HG02678 (cell line): Measurements from ENCODE around the gene NUP93.
"Not testable (repeated sequence)": the region's sequence is repeated elsewhere in the genome, so short reads cannot be mapped to it uniquely, and the experiment has no call there.

Source experiments
- ATAC-seq: cut with Tn5 transposase; IDR thresholded peaks from one replicate; pipeline ENCODE4 v1.9.1; 2021; ENCODE audit warnings: mild to moderate bottlenecking, moderate library complexity; ENCODE audit not compliant: unreplicated experiment

NUP93 gene

DNA sequence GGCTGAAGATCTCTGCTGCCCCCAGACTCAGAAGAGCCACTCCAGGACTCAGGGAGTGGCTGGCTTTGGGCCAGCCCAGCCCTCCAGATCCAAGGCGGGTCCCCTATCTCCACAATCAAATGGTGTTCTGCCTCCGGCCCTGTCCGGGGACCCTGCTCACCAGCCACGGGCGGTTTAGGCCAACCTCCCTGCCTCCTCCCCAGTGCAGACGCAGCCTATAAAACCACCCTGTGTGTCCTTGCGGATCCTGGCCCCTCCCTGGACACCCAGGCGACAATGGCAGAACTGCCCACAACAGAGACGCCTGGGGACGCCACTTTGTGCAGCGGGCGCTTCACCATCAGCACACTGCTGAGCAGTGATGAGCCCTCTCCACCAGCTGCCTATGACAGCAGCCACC lies 135.0 kb downstream of the NUP93 start, which contains the start of gene SLC12A3:
TSS of gene SLC12A3 (plus strand) at position 248 of the 400 bp plus-strand sequence. CDS start at position 277, 29 bp downstream.
- no peak for ATAC-seq

DNA sequence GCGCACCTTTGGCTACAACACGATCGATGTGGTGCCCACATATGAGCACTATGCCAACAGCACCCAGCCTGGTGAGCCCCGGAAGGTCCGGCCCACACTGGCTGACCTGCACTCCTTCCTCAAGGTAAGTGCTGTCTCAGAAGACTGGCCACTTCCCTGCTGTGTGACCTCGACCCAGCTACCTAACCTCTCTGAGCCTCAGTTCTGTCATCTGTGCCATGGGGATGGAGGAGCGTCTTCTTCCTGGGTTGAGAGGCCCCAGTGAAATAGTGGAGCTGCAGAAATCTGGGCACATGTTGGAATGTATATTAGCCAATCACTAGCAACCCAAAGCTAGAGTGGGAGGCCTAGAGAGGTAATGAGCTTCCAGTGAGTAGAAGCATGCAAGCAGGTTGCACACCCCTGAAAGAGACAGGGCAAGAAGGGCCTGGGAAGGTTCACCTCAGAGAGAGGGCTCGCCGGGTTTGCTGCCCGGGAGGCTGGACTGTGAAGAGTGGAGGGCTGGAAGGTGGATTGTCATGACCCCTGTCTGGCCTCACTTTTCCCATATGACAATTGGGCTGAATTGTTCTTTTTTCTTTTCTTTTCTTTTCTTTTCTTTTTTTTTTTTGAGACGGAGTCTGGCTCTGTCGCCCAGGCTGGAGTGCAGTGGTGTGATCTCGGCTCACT lies 135.6 kb downstream of the NUP93 start:
- ATAC-seq, result no peak

DNA sequence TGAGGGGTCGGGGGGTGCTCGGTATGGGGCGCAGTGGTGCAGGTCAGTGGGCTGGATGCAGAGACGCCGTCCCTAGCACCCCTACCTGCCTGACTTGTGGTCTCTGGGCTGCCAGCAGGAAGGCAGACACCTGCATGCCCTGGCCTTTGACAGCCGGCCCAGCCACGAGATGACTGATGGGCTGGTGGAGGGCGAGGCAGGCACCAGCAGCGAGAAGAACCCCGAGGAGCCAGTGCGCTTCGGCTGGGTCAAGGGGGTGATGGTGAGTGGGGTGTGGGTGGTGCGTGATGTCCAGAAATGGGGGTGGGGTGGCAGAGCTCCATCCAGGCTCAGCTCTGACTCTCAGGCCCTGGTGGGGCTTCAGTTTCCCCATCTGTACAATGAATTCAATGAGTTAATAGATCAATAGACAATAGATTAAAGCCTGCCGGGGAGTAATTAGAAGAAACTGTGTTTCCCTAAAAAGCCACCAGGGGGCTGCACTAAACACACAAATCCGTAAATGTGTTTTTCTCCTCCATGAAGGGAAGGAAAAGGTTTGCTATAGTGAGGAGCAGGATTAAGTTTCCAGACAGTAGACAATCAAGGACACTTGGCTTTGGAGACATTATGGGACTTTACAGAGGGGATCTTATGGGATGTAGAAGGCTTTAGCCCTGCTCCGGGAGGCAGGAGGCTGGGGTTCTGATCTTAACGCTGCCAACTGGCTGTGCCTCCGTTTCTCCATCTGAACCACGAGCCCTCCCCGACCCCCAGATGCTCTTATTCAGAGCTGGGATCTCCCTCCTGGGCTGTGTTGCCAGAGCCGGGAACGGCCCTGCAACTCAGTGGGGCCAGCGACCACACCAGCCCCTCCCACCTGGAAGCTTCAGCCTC lies 137.3 kb downstream of the NUP93 start:
- no peak for ATAC-seq

DNA sequence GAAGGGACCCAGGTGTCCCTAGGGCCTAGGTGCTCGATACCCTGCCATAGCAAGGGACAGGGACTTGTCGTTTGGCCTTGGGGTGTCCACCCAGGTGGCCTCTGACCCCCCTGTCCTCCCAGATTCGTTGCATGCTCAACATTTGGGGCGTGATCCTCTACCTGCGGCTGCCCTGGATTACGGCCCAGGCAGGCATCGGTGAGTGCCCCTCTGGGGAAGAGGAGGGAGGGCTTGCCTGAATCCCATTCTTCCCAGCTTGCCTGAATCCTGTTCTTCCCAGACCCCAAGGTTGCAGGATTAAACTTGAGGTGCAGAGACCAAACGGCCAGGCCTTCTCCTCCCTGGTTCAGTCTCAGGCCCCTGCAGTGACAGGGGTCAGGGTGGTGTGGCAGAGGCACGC lies 138.2 kb downstream of the NUP93 start:
- no peak for ATAC-seq

DNA sequence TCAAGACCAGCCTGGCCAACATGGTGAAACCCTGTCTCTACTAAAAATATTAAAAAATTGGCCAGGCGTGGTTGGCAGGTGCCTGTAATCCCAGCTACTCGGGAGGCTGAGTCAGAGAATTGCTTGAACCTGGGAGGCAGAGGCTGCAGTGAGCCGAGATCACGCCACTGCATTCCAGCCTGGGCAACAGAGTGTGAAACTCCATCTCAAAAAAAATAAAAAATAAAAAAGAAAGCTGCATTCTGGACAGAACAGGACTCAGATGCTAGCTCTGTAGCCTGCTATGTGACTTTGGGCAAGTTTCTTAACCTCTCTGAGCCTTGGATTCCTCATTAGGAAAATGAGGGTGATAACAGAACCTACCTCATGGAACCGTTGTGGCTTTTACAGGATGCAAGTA lies 138.8 kb downstream of the NUP93 start:
- ATAC-seq, result not testable (repeated sequence)

GRCh38 chr16:56869513-56870275 lies 139.8 kb downstream of the NUP93 start:
- ATAC-seq, result no peak

DNA sequence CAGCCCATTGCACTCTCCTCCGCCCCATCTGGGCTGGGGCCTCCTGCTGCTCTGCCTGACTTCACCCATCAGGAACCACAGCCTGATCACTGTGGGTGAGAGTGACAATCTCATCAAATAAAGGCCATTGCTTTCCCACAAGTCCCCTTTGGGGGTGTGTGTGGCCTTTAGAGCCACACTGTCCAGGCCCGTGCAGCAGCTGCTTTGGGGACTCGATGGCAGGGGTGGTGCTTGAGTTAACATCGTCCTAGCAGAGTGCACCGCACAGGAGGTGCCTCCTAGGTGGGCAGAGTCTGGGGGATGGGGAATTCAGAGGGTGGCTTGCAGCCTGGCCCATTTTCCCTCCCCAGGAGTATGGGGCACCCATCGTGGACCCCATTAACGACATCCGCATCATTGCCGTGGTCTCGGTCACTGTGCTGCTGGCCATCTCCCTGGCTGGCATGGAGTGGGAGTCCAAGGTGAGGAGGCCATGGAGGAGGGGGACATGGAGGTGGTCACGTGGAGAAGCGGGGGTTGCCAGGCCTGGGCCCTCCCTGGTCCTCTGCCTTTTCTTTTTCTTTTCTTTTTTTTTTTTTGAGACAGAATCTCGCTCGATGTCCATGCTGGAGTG lies 140.5 kb downstream of the NUP93 start:
- ATAC-seq, result no peak

- peak; percentile 55 for ATAC-seq
These were observed 141.3 kb downstream of the NUP93 start for GRCh38 chr16:56871172-56871593.

- no peak for ATAC-seq
These were observed 143.0 kb downstream of the NUP93 start for GRCh38 chr16:56872863-56873391.

DNA sequence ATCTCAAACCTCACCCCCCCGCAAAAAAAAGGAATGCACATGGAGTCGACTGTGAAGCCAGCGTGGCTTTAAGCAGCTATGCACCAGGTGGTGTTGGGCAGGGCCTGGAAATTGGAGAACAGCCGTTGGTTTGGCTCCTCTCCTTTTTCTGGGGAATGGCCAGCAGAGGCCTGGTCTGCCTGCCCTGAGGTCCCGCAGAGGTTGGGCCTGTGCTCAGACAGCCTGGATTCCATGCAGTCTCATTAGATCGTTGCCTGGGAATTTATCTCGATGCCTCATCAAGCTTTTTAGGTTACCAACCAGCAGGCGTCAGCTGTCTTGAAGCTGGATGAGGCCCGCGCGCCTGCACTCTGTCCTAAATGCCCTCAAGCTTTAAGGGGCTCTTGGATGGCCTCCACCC lies 144.9 kb downstream of the NUP93 start:
- no peak for ATAC-seq

DNA sequence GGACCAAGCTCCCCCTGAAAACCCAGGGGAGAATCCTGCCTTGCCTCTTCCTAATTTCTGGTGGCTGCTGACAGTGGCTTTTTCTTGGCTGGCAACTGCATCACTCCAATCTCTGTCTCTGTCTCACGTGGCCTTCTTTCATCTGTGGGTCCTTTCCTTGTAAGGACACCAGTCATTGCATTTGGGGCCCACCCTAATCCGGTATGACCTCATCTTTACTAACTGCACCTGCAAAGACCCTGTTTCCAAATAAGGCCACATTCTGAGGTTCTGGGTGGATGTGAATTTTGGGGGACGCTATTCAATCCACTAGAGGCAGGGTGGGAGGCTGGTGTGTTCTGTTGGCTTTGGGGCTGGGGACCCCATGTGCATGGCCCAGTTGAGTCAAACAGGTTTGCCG lies 146.1 kb downstream of the NUP93 start:
- no peak for ATAC-seq

DNA sequence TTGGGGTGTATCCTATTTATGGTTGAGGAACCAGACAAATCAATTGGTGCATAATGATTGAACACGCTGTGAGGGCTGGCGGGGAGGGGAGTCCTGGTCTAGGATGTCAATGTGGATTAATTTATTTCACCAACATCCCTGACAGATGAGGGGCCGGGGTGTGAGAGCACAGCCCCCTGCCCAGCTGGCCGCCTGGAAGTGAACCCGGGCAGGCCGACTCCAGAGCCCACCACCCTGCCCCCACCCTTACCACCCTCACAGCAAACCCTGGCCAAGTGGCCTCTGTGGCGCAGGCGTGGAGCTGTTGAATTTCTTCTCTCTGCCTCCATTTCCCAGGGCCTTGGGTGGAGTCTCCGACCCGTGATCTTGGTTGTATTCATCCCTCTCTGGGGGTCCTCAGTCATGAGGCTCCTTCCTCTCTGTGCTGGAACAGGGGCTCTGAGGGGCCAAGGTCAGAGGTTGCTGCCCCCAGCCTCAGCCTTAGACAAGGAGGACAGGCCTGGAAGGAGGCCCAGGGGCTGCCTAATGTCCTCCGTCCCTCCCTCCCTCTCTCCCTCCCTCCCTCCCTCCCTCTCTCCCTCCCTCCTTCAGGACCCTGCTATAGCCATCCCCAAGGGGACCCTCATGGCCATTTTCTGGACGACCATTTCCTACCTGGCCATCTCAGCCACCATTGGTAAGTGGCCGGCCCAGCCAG lies 147.7 kb downstream of the NUP93 start:
- no peak for ATAC-seq

- no peak for ATAC-seq
These were observed 148.4 kb downstream of the NUP93 start for GRCh38 chr16:56878282-56878854.

GRCh38 chr16:56879276-56879675 lies 149.3 kb downstream of the NUP93 start:
- no peak for ATAC-seq

DNA sequence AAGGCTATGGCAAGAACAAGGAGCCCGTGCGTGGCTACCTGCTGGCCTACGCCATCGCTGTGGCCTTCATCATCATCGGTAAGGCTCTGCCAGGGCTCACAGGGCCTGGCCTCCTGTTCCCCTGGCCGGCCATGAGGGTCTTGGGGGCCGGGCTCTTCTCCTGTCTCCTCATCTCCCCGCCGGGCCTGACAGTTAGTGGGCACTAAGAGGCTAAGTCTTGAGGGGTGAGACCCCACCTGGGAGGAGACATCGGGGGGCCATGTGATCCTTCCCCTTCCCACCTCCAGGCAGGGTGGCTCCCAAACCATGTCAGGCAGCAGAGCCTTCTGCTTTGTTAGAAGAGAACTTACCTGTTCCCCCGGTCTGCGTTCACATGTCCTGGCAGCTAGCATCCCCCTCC lies 150.2 kb downstream of the NUP93 start:
- no peak for ATAC-seq

GRCh38 chr16:56880685-56881084 lies 150.8 kb downstream of the NUP93 start:
- ATAC-seq, result no peak

DNA sequence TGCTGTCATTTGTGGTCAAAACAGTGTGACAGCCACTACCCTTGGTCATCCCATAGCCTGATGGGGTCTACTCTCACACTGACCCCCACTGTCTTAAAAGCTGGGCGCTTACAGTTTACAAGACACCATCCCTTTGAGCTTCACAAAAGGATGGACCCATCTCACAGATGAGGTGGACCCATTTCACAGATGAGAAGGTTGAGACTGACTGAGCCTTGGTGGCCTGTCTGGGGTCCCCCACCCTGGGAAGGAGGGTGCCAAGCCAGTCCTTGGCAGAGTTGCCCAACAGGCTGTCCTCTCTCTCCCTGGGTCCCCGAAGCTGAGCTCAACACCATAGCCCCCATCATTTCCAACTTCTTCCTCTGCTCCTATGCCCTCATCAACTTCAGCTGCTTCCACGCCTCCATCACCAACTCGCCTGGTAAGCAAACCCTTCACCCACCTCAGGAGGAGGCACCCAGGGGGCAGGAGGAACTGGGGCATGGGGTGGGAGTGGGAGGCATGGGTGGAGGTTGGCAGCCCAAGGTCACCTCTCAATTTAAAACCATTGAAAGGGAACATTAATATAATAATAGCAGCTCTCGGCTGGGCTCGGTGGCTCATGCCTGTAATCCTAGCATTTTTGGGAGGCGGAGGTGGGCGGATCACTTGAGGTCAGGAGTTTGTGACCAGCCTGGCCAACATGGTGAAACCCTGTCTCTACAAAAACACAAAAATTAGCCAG lies 152.3 kb downstream of the NUP93 start:
- no peak for ATAC-seq

DNA sequence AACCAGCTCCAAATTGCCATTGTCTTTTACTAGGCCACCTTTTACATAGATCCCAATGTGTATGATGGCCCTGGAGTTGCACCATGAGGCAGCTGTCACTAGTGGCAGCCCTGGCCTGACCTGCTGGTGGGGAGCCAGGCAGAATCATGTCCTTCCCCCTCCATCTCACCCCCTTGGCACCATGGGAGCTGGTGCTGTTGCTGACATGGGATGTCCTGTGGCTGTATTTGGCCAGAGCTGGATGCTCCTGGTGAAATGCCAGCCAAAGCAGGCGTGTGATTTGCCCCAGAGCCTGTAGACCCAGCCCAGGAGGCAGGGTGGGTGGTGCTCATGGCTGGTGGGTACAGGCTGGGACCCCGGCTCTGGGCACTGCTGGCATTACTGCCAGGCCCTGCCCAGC lies 153.7 kb downstream of the NUP93 start:
- ATAC-seq, result no peak

DNA sequence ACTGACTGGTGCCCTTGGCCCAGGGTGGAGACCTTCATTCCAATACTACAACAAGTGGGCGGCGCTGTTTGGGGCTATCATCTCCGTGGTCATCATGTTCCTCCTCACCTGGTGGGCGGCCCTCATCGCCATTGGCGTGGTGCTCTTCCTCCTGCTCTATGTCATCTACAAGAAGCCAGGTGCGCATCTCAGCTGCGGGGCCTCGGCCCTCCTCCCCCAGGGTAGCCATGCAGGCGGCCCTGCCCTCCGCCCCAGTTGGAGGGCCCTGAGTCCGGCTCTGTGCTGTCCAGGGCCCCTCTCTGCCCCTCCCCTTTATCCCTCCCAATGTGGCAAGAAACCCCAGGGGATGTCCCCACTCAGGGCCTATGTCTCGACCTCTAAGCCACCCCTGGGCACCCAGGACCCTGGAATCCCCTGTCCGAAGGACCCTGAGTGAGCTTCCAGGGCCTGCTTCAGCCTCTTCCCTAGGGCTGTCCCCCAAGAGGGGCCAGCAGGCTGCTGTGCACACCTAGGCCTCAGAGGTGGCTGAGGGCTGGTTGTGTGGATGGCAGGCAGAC lies 154.2 kb downstream of the NUP93 start:
- ATAC-seq, result no peak
